ENCODE results near the gene CAND1. TPM values are rescaled to one million over a fixed set of nuclear protein-coding genes. Genes with fewer than 3 reads are reported as not detected.

The CAND1 gene
- total and polyA plus RNA-seq, 2 of the 8 experiments (the other 6 are each of a cell fraction or from before 2014, with no cell fraction given): 39.4 to 271 TPM

DNA sequence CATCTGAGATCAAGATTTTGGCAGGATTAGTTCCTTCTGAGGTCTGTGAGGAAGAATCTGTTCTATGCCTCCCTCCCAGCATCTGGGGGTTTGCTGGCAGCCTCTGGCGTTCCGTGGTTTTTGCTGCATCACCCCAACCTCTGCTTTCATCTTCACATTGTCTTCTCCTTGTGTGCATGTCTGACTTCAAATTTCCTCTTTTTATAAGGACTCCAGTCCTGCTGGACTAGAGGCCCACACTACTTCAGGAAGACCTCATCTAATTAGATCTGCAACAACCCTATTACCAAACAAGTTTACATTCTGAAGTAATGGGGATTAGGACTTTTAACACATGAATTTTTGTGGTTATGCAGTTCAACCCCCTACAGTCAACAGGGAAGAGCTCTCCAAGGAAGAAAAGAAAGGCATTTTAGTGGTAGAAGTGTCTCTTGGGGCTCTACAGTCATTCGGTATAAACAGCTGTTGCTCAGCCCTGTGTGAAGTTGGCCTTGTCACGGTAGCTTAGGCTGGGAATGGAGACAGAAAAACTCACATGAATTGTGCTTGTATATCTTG is 89.7 kb downstream of the CAND1 start:
- H2BK12ac ChIP-seq (ENCODE audit: low read depth, low read length): no peak overlapping the region
- CTCF ChIA-PET (ENCODE audit: partially characterized antibody): interaction anchor here (0.9 to 5.9 kb wide), 5 partner anchors 55 to 584 kb away, joined by 3 to 45 read pairs (median 9); no protein-coding TSS in a partner anchor
- H3K79me1 ChIP-seq (ENCODE audit: low read depth, low read length): no peaks in the 10 kb centered on the region
- H4K20me1 ChIP-seq (replicated peaks in 1 of 2; ENCODE audit: control insufficient read depth in 1 of 2, insufficient read depth in 2 of 2, low read length in 2 of 2): no peaks in the 10 kb centered on the region
- no peaks in the 10 kb centered on the region for H3K27me3 ChIP-seq (replicated peaks in 1 of 4; ENCODE audit: control insufficient read depth in 3 of 4, extremely low read depth in 1 of 4, insufficient read depth in 3 of 4, low read length in 3 of 4)
- H2BK15ac ChIP-seq (ENCODE audit: low read length): no peak overlapping the region
- no peak overlapping the region for H3K9ac ChIP-seq (replicated peaks in 1 of 4; ENCODE audit: extremely low read depth in 1 of 4, low read depth in 3 of 4, low read length in 3 of 4)
- H4K91ac ChIP-seq (replicated peaks; ENCODE audit: insufficient read length, low read length): no peak overlapping the region
- no peak overlapping the region for H2BK120ac ChIP-seq (replicated peaks; ENCODE audit: low read depth, low read length)
- no peak overlapping the region for H4K5ac ChIP-seq (ENCODE audit: insufficient read length, low read depth, low read length)
- no peaks in the 10 kb centered on the region for H3K36me3 ChIP-seq (ENCODE audit: control insufficient read depth in 2 of 4, insufficient read depth in 4 of 4, low read length in 3 of 4)
- no peak overlapping the region for H3K4ac ChIP-seq (replicated peaks; ENCODE audit: insufficient read length, low read depth, low read length)
- no peak overlapping the region for H3K4me3 ChIP-seq (ENCODE audit: extremely low read depth in 1 of 4, insufficient read depth in 2 of 4, low read depth in 3 of 4, low read length in 4 of 4)
- H3K4me1 ChIP-seq (replicated peaks in 1 of 4; ENCODE audit: control insufficient read depth in 3 of 4, insufficient read depth in 4 of 4, low read length in 3 of 4): no peaks in the 10 kb centered on the region; a peak in 1 of 7 replicates
- no peak overlapping the region for H2AK5ac ChIP-seq (ENCODE audit: low read depth, low read length)
- no peak overlapping the region for H2BK5ac ChIP-seq (ENCODE audit: low read depth, low read length)
- 86% methylated on average over 4 of the region's 4 CpGs; no CpG with 5 or more reads in 1 of the 2 experiments for WGBS, 2 experiments (ENCODE audit: extremely low coverage in 1 of 2, insufficient coverage in 1 of 2, insufficient read length in 1 of 2, insufficient replicate concordance in 2 of 2, low coverage in 1 of 2, low lambda C conversion rate in 2 of 2, missing lambda C conversion rate in 1 of 2)
- FAIRE-seq (no peak), DNase-seq (ENCODE audit: low read depth in 1 of 2, low spot score in 2 of 2) (no peak)
- H3K14ac ChIP-seq (ENCODE audit: insufficient read length): no peak overlapping the region
- peaks cover 2 to 5% of the 10 kb centered on the region in 2 experiments; a peak in 3 of 4 replicates for H3K9me3 ChIP-seq (ENCODE audit: insufficient read depth in 2 of 2, low read depth in 1 of 2, low read length in 1 of 2)
- TF ChIP-seq EZH2 (IDR thresholded peaks at IDR 0.05; ENCODE audit: low read depth, low read length, severe bottlenecking): no peak
- no peak for TF ChIP-seq RXRA (IDR thresholded peaks at IDR 0.05; ENCODE audit: insufficient read depth, low read depth, low read length)
- TF ChIP-seq CREB1 (IDR thresholded peaks at IDR 0.05): no peak
- TF ChIP-seq TEAD4 (IDR thresholded peaks at IDR 0.05; ENCODE audit: low read depth, low read length): no peak
- TF ChIP-seq EP300 (IDR thresholded peaks at IDR 0.05; ENCODE audit: borderline replicate concordance in 1 of 2, low read depth in 2 of 2, low read length in 2 of 2): no peak
- no peak overlapping the region for H3K56ac ChIP-seq (replicated peaks; ENCODE audit: insufficient read length, low read depth, low read length)
- H4K8ac ChIP-seq (ENCODE audit: extremely low read depth, insufficient read depth, low read length): no peak overlapping the region
- no peaks in the 10 kb centered on the region for H3K79me2 ChIP-seq (ENCODE audit: control insufficient read depth in 1 of 2, insufficient read depth in 2 of 2, low read length in 2 of 2)
- H2AFZ ChIP-seq (ENCODE audit: low read length): no peak overlapping the region
- H3K27ac ChIP-seq (ENCODE audit: low read depth, low read length): no peak overlapping the region
- no peak overlapping the region for H3K4me2 ChIP-seq (ENCODE audit: insufficient read depth in 1 of 2, low read depth in 2 of 2, low read length in 2 of 2)
- POLR2A ChIA-PET (ENCODE audit: partially characterized antibody): interaction anchor here (1.1 kb wide), 1 partner anchor 80 kb away, joined by 3 read pairs; no protein-coding TSS in a partner anchor
- no peaks in the 10 kb centered on the region for H3K23me2 ChIP-seq (ENCODE audit: low read depth, low read length)
- no peak overlapping the region for H3K23ac ChIP-seq (ENCODE audit: insufficient read length)
- H3K18ac ChIP-seq (ENCODE audit: extremely low read depth, low read length): no peak overlapping the region
- H2BK20ac ChIP-seq (ENCODE audit: low read length): no peak overlapping the region
